GM10847 (cell line): ENCODE results near the gene RNF14.

Source experiments
- POLR2A ChIP-seq: IDR thresholded peaks from 2 replicates; pipeline ENCODE4 v1.6.1; 2011; ENCODE audit not compliant: insufficient read length; ENCODE audit errors: extremely low read depth

RNF14 gene

GRCh38 chr5:141941779-141942178, 27.1 kb upstream of the RNF14 start:
- no peak for TF ChIP-seq POLR2A

DNA sequence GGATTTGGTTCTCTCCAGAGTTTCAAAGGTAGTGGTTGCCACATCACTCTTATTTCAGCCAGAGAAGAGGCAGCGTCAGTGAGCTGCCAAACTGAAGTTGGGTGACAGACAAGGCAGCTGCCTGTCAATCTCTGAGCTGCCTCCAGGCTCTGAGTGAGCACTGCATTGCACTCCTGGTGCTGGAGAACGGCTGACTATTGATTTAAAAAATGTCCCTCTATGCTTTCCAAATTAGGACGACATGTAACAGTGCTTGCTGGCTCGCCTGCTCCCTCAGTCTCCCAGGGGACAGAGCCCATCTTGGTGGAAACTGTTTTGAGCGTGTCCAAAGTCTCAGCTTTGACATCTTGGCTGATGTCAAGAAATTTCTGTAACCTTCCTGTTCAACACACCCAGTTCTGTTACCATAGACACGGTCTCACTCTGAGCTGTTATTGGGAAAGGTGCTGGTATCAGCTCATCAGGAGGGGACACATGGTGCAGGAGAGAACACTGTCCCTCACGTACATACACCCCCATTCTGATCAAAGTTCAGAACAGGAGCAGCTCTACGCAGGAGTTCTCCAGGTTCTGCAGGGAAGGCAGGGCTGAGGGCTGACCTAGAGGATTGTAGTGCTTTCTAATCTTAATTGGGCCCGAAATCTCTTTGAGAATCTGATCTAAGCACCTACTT, 26.6 kb upstream of the RNF14 start:
- no peak for TF ChIP-seq POLR2A

DNA sequence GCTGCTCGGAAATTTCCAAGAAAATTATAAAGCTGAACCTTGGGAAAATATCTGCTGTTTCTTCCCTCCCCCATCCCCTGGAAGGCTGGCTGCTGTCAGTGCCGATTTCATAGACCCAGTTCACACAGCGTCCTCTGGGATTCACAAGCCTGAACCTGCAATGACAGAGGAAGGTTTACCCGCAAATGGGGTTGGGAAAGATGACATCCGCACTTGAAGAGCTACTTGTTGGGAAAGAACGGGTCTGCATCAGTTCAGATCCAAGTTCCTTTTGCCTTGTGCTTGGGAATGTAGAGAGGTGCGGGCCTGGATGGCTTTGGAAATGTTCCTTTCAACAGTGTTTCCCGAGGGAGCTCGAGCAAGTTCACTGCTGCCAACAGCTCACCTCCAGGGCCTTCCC, 24.8 kb upstream of the RNF14 start:
- no peak for TF ChIP-seq POLR2A

DNA sequence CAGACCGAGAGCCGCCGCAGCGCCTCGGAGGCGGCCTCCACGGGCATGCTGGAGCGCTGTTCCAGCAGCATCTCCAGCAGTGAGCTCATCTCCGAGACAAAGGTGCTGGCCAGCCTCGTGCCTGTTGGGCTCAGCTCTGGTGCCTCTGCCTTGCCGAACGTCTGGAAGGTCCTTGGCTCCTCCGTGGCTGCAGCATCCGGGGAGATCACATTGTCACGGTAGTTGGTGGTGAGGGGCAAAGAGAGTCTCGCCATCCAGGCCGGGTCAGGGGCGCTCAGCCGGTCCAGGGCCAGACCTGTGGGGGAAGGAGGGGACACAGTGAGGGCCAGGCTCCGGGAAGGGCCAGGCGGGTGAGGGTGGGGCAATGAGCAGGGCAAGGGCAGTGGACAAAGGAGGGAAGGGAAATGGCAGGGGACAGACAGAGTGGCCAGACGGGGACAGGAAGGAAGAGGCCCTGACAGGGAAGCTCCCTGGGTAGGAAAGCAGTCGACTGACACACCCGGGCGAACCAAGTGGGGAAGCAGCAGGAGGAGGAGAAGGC, 23.3 kb upstream of the RNF14 start:
- no peak for TF ChIP-seq POLR2A

- TF ChIP-seq POLR2A: no peak
Observed at GRCh38 chr5:141947316-141947715, 21.6 kb upstream of the RNF14 start.

GRCh38 chr5:141948812-141949211, 20.1 kb upstream of the RNF14 start:
- no peak for TF ChIP-seq POLR2A

- TF ChIP-seq POLR2A: no peak
Observed at GRCh38 chr5:141949511-141949910, 19.4 kb upstream of the RNF14 start.

DNA sequence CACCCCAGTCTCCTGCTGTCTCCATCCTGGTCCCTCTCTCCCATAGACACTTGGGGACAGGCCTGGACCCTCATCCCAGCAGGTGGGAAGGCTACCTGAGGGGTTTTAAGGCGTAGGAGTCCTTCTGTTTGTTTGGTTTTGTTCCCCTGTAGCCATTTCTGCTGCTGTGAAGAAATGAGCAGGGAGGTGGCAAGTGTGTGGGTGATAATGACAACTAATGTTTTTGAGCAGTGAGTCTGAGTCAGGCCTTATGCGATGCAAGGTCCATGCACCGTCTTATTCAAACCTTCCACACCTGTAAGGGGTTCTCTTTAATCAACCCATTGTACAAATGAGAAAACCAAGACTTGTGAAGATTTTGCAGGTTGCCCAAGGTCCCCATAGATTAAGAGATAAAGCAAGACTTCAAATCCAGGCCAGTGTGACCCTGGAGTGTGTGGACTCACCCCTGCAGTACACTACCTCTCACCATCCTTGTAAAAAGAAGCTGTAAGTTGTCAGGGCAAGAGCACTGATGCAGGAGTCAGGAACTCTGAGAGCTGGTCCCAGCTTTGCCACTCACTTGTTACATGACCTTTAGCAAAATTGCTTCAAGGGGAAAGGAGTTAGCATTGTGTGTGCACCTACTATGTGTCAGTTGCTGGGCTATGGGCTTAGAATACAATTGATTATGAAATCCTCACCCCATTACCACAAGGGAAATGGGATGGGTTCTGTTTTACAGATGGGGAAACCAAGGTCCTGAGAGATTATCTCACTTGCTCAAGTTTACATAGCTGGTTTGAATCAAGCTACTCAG, 18.5 kb upstream of the RNF14 start:
- TF ChIP-seq POLR2A: no peak

- TF ChIP-seq POLR2A: no peak
Observed at GRCh38 chr5:141951332-141951781, 17.5 kb upstream of the RNF14 start.

DNA sequence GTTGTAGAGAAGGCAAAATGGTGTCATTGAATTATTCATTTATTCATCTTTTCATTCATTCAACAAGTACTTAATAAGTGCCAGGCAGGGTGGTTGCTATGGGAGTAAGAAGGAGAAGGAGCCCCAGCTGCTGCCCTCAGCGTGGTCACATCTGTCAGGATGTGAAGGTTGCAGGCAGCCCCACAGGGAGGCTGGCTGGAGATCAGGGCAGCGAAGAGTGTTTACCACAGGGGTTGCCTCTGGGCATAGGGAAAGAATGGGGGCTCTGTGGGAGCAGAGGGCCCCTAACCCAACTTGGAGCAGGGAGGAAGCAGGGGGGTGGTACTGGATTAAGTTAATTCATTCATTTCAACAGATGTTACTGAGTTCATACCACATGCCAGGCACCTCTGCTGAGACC, 16.9 kb upstream of the RNF14 start:
- TF ChIP-seq POLR2A: no peak

DNA sequence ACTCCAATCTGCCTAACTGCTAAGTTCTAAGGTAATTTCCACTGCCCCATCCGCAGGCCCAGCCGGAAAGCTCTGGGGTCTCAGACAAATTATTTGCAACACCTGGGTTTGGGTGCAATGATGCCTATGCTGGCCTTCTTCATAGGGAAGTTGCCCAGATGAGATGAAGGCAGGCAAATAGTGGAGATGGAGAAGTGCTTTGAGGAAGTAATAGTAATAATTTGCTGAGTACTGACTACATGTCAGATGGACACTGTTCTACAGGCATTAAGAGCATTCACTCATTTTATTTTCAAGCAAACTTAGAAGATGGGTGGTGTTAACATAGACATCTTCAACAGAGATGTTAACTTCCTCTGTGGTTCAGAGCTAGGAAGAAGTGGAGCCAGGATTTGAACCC, 14.7 kb upstream of the RNF14 start:
- no peak for TF ChIP-seq POLR2A

DNA sequence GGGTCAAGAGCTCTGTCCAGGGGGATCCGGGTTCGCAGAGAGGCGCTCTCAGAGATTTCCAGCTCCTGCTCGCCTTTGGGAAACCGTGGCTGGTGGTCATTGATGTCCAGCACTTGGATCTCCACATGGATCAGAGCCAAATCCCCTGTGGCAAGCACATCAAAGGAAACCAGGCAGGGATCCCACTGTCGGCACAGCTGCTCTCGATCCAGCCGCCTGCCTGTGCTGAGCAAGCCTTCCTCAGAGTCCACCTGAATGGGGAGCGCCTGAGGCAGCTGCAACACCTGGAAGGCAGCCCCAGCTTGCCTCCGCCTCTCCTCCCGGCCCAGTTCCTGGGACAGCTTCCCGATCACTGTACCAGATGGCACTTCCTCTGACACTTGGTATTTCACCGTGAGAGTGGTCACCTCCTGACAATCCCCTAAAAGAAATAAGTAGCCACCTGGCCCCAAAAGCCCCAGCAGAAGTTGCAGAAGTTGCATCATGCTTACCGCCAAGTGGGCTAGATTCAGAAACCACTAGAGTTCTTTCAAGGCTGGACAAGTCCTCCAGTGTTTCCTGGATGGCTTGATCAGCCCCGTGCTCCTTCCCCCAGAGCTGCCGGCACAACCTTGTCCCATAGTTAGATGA, 11.4 kb upstream of the RNF14 start:
- no peak for TF ChIP-seq POLR2A

DNA sequence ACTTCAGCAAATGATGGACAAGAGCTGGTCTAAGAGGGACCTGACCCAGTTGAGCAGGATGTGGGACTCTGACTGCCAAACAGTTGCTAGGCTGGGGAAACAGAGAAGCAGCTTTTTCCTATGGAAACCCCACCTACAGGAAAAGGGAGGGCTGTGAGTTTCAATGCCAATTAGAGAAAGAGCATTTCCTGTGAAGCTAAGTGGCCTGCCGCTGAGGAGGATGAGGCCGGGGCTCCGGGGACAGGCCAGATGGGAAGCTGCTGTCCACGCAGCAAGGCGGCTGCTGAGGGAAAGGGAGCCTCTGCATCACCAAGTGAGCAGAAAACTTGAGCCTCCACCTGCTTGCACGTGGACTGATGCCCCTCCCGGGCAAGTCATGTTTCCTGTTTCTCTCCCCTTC, 10.8 kb upstream of the RNF14 start, which contains the start of gene PCDH12:
PCDH12 (minus strand) TSS at position 90 of the 400 bp plus-strand sequence. CDS start 351 bp downstream, outside the sequence.
- no peak for TF ChIP-seq POLR2A

- TF ChIP-seq POLR2A: no peak
Observed at GRCh38 chr5:141958546-141959172, 10.2 kb upstream of the RNF14 start.

- no peak for TF ChIP-seq POLR2A
Observed at GRCh38 chr5:141960018-141960417, 8.9 kb upstream of the RNF14 start.

GRCh38 chr5:141960449-141961323, 8.2 kb upstream of the RNF14 start:
- TF ChIP-seq POLR2A: no peak
